IPS-20b (cell line): Measurements from ENCODE around the gene LINGO1.

Experiments
- H3K27ac ChIP-seq: one replicate; pipeline ENCODE4 v1.5.1; 2013; ENCODE audit warnings: low read length
- H3K27me3 ChIP-seq: 2 replicates; pipeline ENCODE4 v1.6.1; 2013; ENCODE audit warnings: mild to moderate bottlenecking, low read length, inconsistent platforms; ENCODE audit not compliant: insufficient read depth
- H3K36me3 ChIP-seq: 2 replicates; pipeline ENCODE4 v1.6.1; 2013; ENCODE audit warnings: low read depth, mild to moderate bottlenecking, inconsistent platforms, low read length, moderate library complexity; ENCODE audit not compliant: insufficient read depth
- H3K4me1 ChIP-seq: 2 replicates; pipeline ENCODE4 v1.6.1; 2013; ENCODE audit warnings: mild to moderate bottlenecking, control low read depth, inconsistent platforms, low read length, moderate library complexity; ENCODE audit not compliant: insufficient read depth
- H3K4me3 ChIP-seq: 2 replicates; pipeline ENCODE4 v1.5.1; 2013; ENCODE audit warnings: mild to moderate bottlenecking, low read length, inconsistent platforms
- H3K9ac ChIP-seq: 2 replicates; pipeline ENCODE4 v1.6.1; 2013; ENCODE audit warnings: low read depth, mild to moderate bottlenecking, inconsistent platforms, low read length, moderate library complexity
- H3K9me3 ChIP-seq: 2 replicates; pipeline ENCODE4 v1.6.1; 2013; ENCODE audit warnings: mild to moderate bottlenecking, low read depth, low read length, inconsistent platforms; ENCODE audit not compliant: insufficient read depth

Gene LINGO1

GRCh38 chr15:77572186-77572585, 60.5 kb downstream of the LINGO1 start:
- H3K27me3 ChIP-seq = no peaks in the 10 kb centered on the region
- peaks cover 16% of the 10 kb centered on the region; the same call in 1 of the 2 replicates for H3K4me1 ChIP-seq
- H3K9me3 ChIP-seq = no peaks in the 10 kb centered on the region
- no peak overlapping the region for H3K27ac ChIP-seq
- H3K36me3 ChIP-seq = no peaks in the 10 kb centered on the region
- H3K9ac ChIP-seq = no peak overlapping the region
- no peak overlapping the region for H3K4me3 ChIP-seq

- no peak overlapping the region for H3K9ac ChIP-seq
- no peaks in the 10 kb centered on the region for H3K27me3 ChIP-seq
- no peaks in the 10 kb centered on the region for H3K9me3 ChIP-seq
- H3K4me3 ChIP-seq = no peak overlapping the region
- H3K4me1 ChIP-seq = peaks cover 16% of the 10 kb centered on the region; the same call in 1 of the 2 replicates
- no peaks in the 10 kb centered on the region for H3K36me3 ChIP-seq
- H3K27ac ChIP-seq = no peak overlapping the region
These were observed 61.0 kb downstream of the LINGO1 start for GRCh38 chr15:77571741-77572140.

GRCh38 chr15:77571181-77571580, 61.5 kb downstream of the LINGO1 start:
- Histone ChIP-seq H3K9ac (no peak overlapping the region), H3K27ac (no peak overlapping the region), H3K36me3 (no peaks in the 10 kb centered on the region), H3K4me1 (peaks cover 16% of the 10 kb centered on the region; the same call in 1 of the 2 replicates), H3K27me3 (no peaks in the 10 kb centered on the region), H3K4me3 (no peak overlapping the region), H3K9me3 (no peaks in the 10 kb centered on the region)

- H3K27ac ChIP-seq = no peak overlapping the region
- no peaks in the 10 kb centered on the region for H3K36me3 ChIP-seq
- H3K4me3 ChIP-seq = no peak overlapping the region
- H3K9me3 ChIP-seq = no peaks in the 10 kb centered on the region
- H3K9ac ChIP-seq = peak overlapping the region; percentile 41; the same call in 1 of the 2 replicates
- H3K4me1 ChIP-seq = peaks cover 16% of the 10 kb centered on the region; the same call in 1 of the 2 replicates
- no peaks in the 10 kb centered on the region for H3K27me3 ChIP-seq
These were observed 63.0 kb downstream of the LINGO1 start for GRCh38 chr15:77569729-77570125.

- H3K27me3 ChIP-seq = no peaks in the 10 kb centered on the region
- H3K36me3 ChIP-seq = no peaks in the 10 kb centered on the region
- H3K4me3 ChIP-seq = no peak overlapping the region
- H3K9ac ChIP-seq = peak overlapping the region; percentile 41; the same call in 1 of the 2 replicates
- peak overlapping the region; percentile 37 for H3K27ac ChIP-seq
- peaks cover 16% of the 10 kb centered on the region; the same call in 1 of the 2 replicates for H3K4me1 ChIP-seq
- H3K9me3 ChIP-seq = no peaks in the 10 kb centered on the region
These were observed 63.6 kb downstream of the LINGO1 start for GRCh38 chr15:77568973-77569728.

GRCh38 chr15:77568014-77568972, 64.4 kb downstream of the LINGO1 start:
- Histone ChIP-seq H3K4me1 (peaks cover 16% of the 10 kb centered on the region; the same call in 1 of the 2 replicates), H3K4me3 (no peak overlapping the region), H3K9ac (no peak overlapping the region), H3K9me3 (no peaks in the 10 kb centered on the region), H3K27me3 (no peaks in the 10 kb centered on the region), H3K27ac (no peak overlapping the region), H3K36me3 (no peaks in the 10 kb centered on the region)

GRCh38 chr15:77567202-77567601, 65.5 kb downstream of the LINGO1 start:
- Histone ChIP-seq H3K27me3 (no peaks in the 10 kb centered on the region), H3K9me3 (no peaks in the 10 kb centered on the region), H3K36me3 (no peaks in the 10 kb centered on the region), H3K27ac (no peak overlapping the region), H3K4me3 (no peak overlapping the region), H3K4me1 (peaks cover 16% of the 10 kb centered on the region; the same call in 1 of the 2 replicates), H3K9ac (no peak overlapping the region)

GRCh38 chr15:77566092-77566491, 66.6 kb downstream of the LINGO1 start:
- Histone ChIP-seq H3K4me3 (no peak overlapping the region), H3K27ac (no peak overlapping the region), H3K9me3 (no peaks in the 10 kb centered on the region), H3K9ac (no peak overlapping the region), H3K36me3 (no peaks in the 10 kb centered on the region), H3K27me3 (no peaks in the 10 kb centered on the region), H3K4me1 (peaks cover 16% of the 10 kb centered on the region; the same call in 1 of the 2 replicates)

- no peaks in the 10 kb centered on the region for H3K36me3 ChIP-seq
- no peaks in the 10 kb centered on the region for H3K9me3 ChIP-seq
- no peak overlapping the region for H3K9ac ChIP-seq
- peaks cover 16% of the 10 kb centered on the region; the same call in 1 of the 2 replicates for H3K4me1 ChIP-seq
- no peaks in the 10 kb centered on the region for H3K27me3 ChIP-seq
- no peak overlapping the region for H3K27ac ChIP-seq
- no peak overlapping the region for H3K4me3 ChIP-seq
These were observed 67.3 kb downstream of the LINGO1 start for GRCh38 chr15:77565378-77565915.

- Histone ChIP-seq H3K9me3 (no peaks in the 10 kb centered on the region), H3K27me3 (no peaks in the 10 kb centered on the region), H3K36me3 (no peaks in the 10 kb centered on the region), H3K4me3 (no peak overlapping the region), H3K4me1 (peaks cover 15% of the 10 kb centered on the region; the same call in 1 of the 2 replicates), H3K9ac (no peak overlapping the region), H3K27ac (no peak overlapping the region)
These were observed 67.8 kb downstream of the LINGO1 start for GRCh38 chr15:77564938-77565337.

GRCh38 chr15:77564341-77564740, 68.4 kb downstream of the LINGO1 start:
- Histone ChIP-seq H3K4me1 (peaks cover 10% of the 10 kb centered on the region; the same call in 1 of the 2 replicates), H3K9ac (no peak overlapping the region), H3K27me3 (no peaks in the 10 kb centered on the region), H3K36me3 (no peaks in the 10 kb centered on the region), H3K9me3 (no peaks in the 10 kb centered on the region), H3K4me3 (no peak overlapping the region), H3K27ac (no peak overlapping the region)
